Activated B cell treated with CpG ODN at 0.5 μM for 24 hours (primary cell): ENCODE measurements around the gene MYO5C. TPM values are rescaled to one million over a fixed set of nuclear protein-coding genes. Genes with fewer than 3 reads are reported as not detected.
A peak's percentile ranks its signal among the peaks of the same experiment; 100 is the strongest.

Experiments
- ATAC-seq: fragments of 200-7000 bp; cut with Tn5 transposase; one replicate; pipeline ENCODE4 v1.10.0; 2021; ENCODE audit warnings: low read depth, mild to moderate bottlenecking, moderate library complexity
- CTCF ChIA-PET: fragments of 350-600 bp; sonication (Branson Sonifier 250); formaldehyde crosslinking; loops from one replicate; lab custom pipeline; 2021; ENCODE audit warnings: antibody characterized with exemption; lab: Charles Lee
- POLR2A ChIA-PET: fragments of 350-600 bp; sonication (Branson Sonifier 250); formaldehyde crosslinking; loops from one replicate; lab custom pipeline; 2021; ENCODE audit warnings: antibody characterized with exemption; lab: Charles Lee
- DNase-seq: peaks from one replicate; pipeline ENCODE4 v3.0.0; 2022
- H3K27ac Mint-ChIP-seq: one replicate; pipeline ENCODE4 v1.8.0; 2020; ENCODE audit warnings: mixed read lengths
- H3K27me3 Mint-ChIP-seq: one replicate; pipeline ENCODE4 v1.8.0; 2021; ENCODE audit warnings: mixed read lengths
- H3K36me3 Mint-ChIP-seq: one replicate; pipeline ENCODE4 v1.8.0; 2021; ENCODE audit warnings: low read depth, mixed read lengths
- H3K4me1 Mint-ChIP-seq: one replicate; pipeline ENCODE4 v1.8.0; 2021; ENCODE audit warnings: mixed read lengths
- H3K4me3 Mint-ChIP-seq: one replicate; pipeline ENCODE4 v1.8.0; 2020; ENCODE audit warnings: mild to moderate bottlenecking, mixed read lengths
- H3K9me3 Mint-ChIP-seq: one replicate; pipeline ENCODE4 v1.8.0; 2020; ENCODE audit warnings: mixed read lengths
- intact Hi-C: fragments of 100-400 bp; cut with micrococcal nuclease; formaldehyde crosslinking; loops from one replicate; pipeline ENCODE4 v1.15.1; 2024
- total RNA-seq: library from RNA; stranded (reverse); gene quantifications from 2 replicates; pipeline ENCODE4 v1.2.3, GENCODE V29; 2022
- TF ChIP-seq, protein P1 (sequence below): fragments of 200-600 bp; IDR thresholded peaks from one replicate; pipeline ENCODE4 v1.8.0; 2022; ENCODE audit warnings: antibody characterized with exemption, mild to moderate bottlenecking

Gene MYO5C
- total RNA-seq, 1 donor from 2014 or later, result 3.3 TPM

DNA sequence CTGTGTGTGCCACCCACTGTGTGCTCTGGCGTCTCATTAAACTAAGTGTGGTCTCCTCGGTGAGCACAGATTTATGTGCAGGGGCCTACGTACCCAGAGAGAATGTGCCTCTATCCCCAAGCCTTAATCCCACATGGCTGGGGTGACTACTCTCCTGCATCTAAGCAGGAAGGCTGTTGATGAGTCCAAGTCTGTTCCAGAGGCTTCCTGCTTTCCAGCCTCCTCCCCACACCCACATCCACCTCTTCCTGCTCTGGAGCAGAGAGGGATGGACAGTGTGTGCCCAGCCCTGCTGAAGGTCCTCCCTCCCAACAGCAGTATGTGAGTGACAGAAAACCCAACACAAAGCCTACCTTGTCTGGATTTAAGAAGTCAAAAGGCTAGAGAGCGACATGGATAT lies 144.3 kb downstream of the MYO5C start:
- intact Hi-C loops, result no loop called here
- ChIA-PET POLR2A (no interaction called here), CTCF (no interaction called here)
- TF ChIP-seq, protein P1, sequence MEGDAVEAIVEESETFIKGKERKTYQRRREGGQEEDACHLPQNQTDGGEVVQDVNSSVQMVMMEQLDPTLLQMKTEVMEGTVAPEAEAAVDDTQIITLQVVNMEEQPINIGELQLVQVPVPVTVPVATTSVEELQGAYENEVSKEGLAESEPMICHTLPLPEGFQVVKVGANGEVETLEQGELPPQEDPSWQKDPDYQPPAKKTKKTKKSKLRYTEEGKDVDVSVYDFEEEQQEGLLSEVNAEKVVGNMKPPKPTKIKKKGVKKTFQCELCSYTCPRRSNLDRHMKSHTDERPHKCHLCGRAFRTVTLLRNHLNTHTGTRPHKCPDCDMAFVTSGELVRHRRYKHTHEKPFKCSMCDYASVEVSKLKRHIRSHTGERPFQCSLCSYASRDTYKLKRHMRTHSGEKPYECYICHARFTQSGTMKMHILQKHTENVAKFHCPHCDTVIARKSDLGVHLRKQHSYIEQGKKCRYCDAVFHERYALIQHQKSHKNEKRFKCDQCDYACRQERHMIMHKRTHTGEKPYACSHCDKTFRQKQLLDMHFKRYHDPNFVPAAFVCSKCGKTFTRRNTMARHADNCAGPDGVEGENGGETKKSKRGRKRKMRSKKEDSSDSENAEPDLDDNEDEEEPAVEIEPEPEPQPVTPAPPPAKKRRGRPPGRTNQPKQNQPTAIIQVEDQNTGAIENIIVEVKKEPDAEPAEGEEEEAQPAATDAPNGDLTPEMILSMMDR, result no peak
- Mint-ChIP-seq H3K4me3 (no peak overlapping the region), H3K4me1 (peaks cover 23% of the 10 kb centered on the region), H3K36me3 (peaks cover 85% of the 10 kb centered on the region), H3K27ac (peak overlapping the region; percentile 66), H3K9me3 (no peaks in the 10 kb centered on the region), H3K27me3 (no peaks in the 10 kb centered on the region)
- DNase-seq (no peak), ATAC-seq (no peak)

DNA sequence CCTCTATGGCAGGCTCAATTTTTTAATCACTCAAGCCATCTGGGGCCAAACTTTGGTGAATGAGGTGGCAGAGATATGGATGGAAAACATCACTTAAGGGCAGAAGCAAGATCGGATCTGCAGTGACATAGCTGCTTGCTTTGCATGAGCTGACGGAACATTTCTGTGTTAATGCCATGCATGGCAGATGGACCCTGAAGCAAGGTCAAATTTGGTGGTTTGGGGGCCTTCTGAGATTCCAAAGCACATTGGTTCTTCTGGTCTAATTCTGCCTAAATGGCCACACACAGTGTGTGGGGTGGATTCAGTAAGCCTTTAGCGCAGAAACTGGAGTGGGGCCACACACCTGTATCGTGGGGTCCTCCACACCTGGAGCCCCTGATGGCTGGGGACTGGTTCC lies 144.7 kb downstream of the MYO5C start:
- TF ChIP-seq, protein P1, result no peak
- intact Hi-C loops, result no loop called here
- Mint-ChIP-seq H3K4me3 (no peak overlapping the region), H3K36me3 (peaks cover 84% of the 10 kb centered on the region), H3K27ac (no peak overlapping the region), H3K27me3 (no peaks in the 10 kb centered on the region), H3K9me3 (no peaks in the 10 kb centered on the region), H3K4me1 (peaks cover 20% of the 10 kb centered on the region)
- ATAC-seq (peak; percentile 75), DNase-seq (no peak)
- CTCF ChIA-PET, result no interaction called here
- POLR2A ChIA-PET, result no interaction called here

DNA sequence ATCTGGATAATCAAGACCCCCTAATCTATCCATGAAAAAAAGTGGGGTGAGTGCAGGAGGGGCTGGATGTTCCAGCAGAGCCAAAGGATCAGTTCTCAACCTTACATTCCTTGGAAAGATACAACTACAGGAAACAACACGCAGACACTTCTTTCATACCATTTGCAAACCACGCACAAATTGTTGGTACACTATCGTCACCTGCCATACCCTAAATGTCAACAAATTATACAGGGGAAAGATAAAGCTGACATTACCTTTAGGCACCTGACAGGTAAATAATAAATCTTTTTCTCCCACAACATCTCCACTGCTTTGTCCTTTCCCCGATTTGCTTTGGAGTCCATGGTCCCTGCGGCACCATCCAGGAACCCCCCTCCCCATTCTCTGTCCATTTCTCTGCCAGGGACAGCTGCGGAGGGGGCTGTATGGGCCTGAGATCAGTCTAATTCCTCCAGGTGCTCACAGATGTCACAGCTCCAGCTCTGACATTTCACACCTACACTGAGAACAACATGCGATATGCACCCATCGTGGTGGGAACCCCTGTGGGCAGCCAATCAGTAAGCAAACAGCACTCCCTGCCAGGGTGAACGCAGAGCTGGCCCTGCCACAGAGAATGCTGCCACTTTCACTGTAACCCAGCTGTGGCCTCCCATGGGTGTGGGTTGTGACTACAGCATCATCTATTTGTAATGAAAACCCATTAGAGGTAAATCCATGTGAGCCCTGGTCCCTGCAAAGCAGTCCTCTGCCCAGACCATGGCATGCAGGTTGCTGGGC lies 145.4 kb downstream of the MYO5C start:
- CTCF ChIA-PET, result no interaction called here
- intact Hi-C loops, result no loop called here
- Mint-ChIP-seq H3K36me3 (peaks cover 83% of the 10 kb centered on the region), H3K4me1 (peaks cover 14% of the 10 kb centered on the region), H3K9me3 (no peaks in the 10 kb centered on the region), H3K27me3 (no peaks in the 10 kb centered on the region), H3K4me3 (no peak overlapping the region), H3K27ac (no peak overlapping the region)
- TF ChIP-seq, protein P1, result no peak
- ATAC-seq, result no peak
- no peak for DNase-seq
- POLR2A ChIA-PET, result no interaction called here

DNA sequence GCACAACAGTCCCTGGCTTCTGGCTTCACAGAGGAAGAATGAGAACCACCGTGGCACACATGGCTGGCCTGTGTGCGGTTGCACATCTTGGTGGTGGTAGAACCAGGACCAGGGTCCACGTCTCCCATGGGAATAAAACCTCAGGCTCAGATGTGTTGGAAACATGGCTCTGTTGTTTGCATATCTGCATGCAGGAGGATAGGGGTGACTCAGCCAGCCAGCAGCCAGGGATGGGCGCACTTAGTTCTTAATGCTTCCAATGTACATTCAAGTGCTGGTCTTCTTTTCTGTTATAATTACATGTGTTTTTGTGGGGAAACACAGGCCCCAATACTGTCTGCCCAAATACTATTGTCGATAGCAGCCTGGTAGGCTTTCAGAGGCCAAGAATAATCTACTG lies 147.2 kb downstream of the MYO5C start:
- no peaks in the 10 kb centered on the region for H3K9me3 Mint-ChIP-seq
- CTCF ChIA-PET, result no interaction called here
- DNase-seq, result no peak
- intact Hi-C loops, result loop anchor here (1.0 to 10.0 kb wide), 2 partner anchors 9 to 254 kb away; no protein-coding TSS in a partner anchor
- no peak overlapping the region for H3K27ac Mint-ChIP-seq
- no peak for ATAC-seq
- H3K4me1 Mint-ChIP-seq, result peaks cover 14% of the 10 kb centered on the region
- H3K4me3 Mint-ChIP-seq, result no peak overlapping the region
- H3K36me3 Mint-ChIP-seq, result peaks cover 85% of the 10 kb centered on the region
- TF ChIP-seq, protein P1, result no peak
- POLR2A ChIA-PET, result no interaction called here
- H3K27me3 Mint-ChIP-seq, result no peaks in the 10 kb centered on the region

DNA sequence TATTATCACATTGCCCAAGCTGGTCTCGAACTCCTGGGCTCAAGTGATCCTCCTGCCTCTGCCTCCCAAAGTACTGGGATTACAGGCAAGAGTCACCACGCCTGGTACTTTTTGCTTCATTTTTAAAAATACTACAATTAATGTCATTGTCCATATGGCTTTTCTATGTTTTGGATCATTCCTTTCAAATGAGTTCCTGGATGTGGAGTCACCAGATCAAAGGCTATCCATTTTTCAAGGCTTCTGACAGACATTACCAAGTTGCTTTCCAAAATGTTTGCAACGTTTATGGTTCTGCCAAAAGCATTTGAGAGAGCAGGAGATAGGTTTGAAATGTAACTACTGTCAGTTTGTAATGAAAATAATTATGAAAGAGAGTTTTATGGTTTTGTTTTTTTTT lies 148.8 kb downstream of the MYO5C start:
- CTCF ChIA-PET, result no interaction called here
- H3K9me3 Mint-ChIP-seq, result no peaks in the 10 kb centered on the region
- no peaks in the 10 kb centered on the region for H3K27me3 Mint-ChIP-seq
- no peak overlapping the region for H3K27ac Mint-ChIP-seq
- H3K4me3 Mint-ChIP-seq, result no peak overlapping the region
- intact Hi-C loops, result loop anchor here (10.0 kb wide), 1 partner anchor 252 kb away; no protein-coding TSS in a partner anchor
- peaks cover 14% of the 10 kb centered on the region for H3K4me1 Mint-ChIP-seq
- ATAC-seq (no peak), DNase-seq (no peak)
- peaks cover 90% of the 10 kb centered on the region for H3K36me3 Mint-ChIP-seq
- TF ChIP-seq, protein P1, result no peak
- POLR2A ChIA-PET, result interaction anchor here (0.6 to 0.7 kb wide), 2 partner anchors 9 to 165 kb away, joined by 3 to 4 read pairs; no protein-coding TSS in a partner anchor
